ENCODE data around the gene CLEC18A. TPM values are rescaled to one million over a fixed set of nuclear protein-coding genes. Genes with fewer than 3 reads are reported as not detected.
A peak's percentile ranks its signal among the peaks of the same experiment; 100 is the strongest.
"Not testable (repeated sequence)": the region's sequence is repeated elsewhere in the genome, so short reads cannot be mapped to it uniquely, and the experiment has no call there.

CLEC18A gene
- total RNA-seq, 1 experiment from 2014 or later: not detected

GRCh38 chr16:69935278-69935711 is 15.8 kb upstream of the CLEC18A start:
- Histone ChIP-seq H3K4me3 (no peak overlapping the region), H3K4me1 (replicated peaks) (no peaks in the 10 kb centered on the region), H3K27ac (no peak overlapping the region), H3K27me3 (replicated peaks) (no peaks in the 10 kb centered on the region), H3K36me3 (peaks cover 99% of the 10 kb centered on the region), H3K9me3 (replicated peaks) (no peaks in the 10 kb centered on the region)
- no peak for DNase-seq (ENCODE audit: low read depth in 1 of 2, low spot score in 2 of 2)

- Histone ChIP-seq H3K27ac (no peak overlapping the region), H3K4me1 (replicated peaks) (no peaks in the 10 kb centered on the region), H3K36me3 (peaks cover 99% of the 10 kb centered on the region), H3K9me3 (replicated peaks) (no peaks in the 10 kb centered on the region), H3K4me3 (no peak overlapping the region), H3K27me3 (replicated peaks) (no peaks in the 10 kb centered on the region)
- no peak for DNase-seq (ENCODE audit: low read depth in 1 of 2, low spot score in 2 of 2)
Measured at GRCh38 chr16:69935740-69936139, 15.4 kb upstream of the CLEC18A start.

- no peaks in the 10 kb centered on the region for H3K9me3 ChIP-seq (replicated peaks)
- no peak overlapping the region for H3K27ac ChIP-seq
- no peaks in the 10 kb centered on the region for H3K27me3 ChIP-seq (replicated peaks)
- H3K4me1 ChIP-seq (replicated peaks): no peaks in the 10 kb centered on the region
- no peak overlapping the region for H3K4me3 ChIP-seq
- DNase-seq (ENCODE audit: low read depth in 1 of 2, low spot score in 2 of 2): no peak
- H3K36me3 ChIP-seq: peaks cover 99% of the 10 kb centered on the region
Measured at GRCh38 chr16:69936252-69936651, 14.9 kb upstream of the CLEC18A start.

GRCh38 chr16:69936751-69937211 is 14.4 kb upstream of the CLEC18A start:
- Histone ChIP-seq H3K9me3 (replicated peaks) (no peaks in the 10 kb centered on the region), H3K27me3 (replicated peaks) (no peaks in the 10 kb centered on the region), H3K4me3 (no peak overlapping the region), H3K27ac (no peak overlapping the region), H3K36me3 (peaks cover 99% of the 10 kb centered on the region), H3K4me1 (replicated peaks) (no peaks in the 10 kb centered on the region)
- DNase-seq (ENCODE audit: low read depth in 1 of 2, low spot score in 2 of 2): no peak

- Histone ChIP-seq H3K27me3 (replicated peaks) (no peaks in the 10 kb centered on the region), H3K9me3 (replicated peaks) (no peaks in the 10 kb centered on the region), H3K36me3 (peaks cover 93% of the 10 kb centered on the region), H3K4me3 (no peak overlapping the region), H3K27ac (no peak overlapping the region), H3K4me1 (replicated peaks) (no peaks in the 10 kb centered on the region)
- DNase-seq (ENCODE audit: low read depth in 1 of 2, low spot score in 2 of 2): no peak
Measured at GRCh38 chr16:69937465-69937951, 13.6 kb upstream of the CLEC18A start.

GRCh38 chr16:69938981-69939820 is 11.9 kb upstream of the CLEC18A start:
- DNase-seq (ENCODE audit: low read depth in 1 of 2, low spot score in 2 of 2): peak in 1 of 2 experiments; percentile 16
- H3K27me3 ChIP-seq (replicated peaks): no peaks in the 10 kb centered on the region
- no peak overlapping the region for H3K27ac ChIP-seq
- H3K9me3 ChIP-seq (replicated peaks): no peaks in the 10 kb centered on the region
- no peak overlapping the region for H3K4me3 ChIP-seq
- peaks cover 76% of the 10 kb centered on the region for H3K36me3 ChIP-seq
- H3K4me1 ChIP-seq (replicated peaks): no peaks in the 10 kb centered on the region

GRCh38 chr16:69939821-69940585 is 11.1 kb upstream of the CLEC18A start:
- Histone ChIP-seq H3K9me3 (replicated peaks) (no peaks in the 10 kb centered on the region), H3K27me3 (replicated peaks) (no peaks in the 10 kb centered on the region), H3K36me3 (peaks cover 68% of the 10 kb centered on the region), H3K4me1 (replicated peaks) (no peaks in the 10 kb centered on the region), H3K27ac (no peak overlapping the region), H3K4me3 (no peak overlapping the region)
- peak in 1 of 2 experiments; percentile 34 for DNase-seq (ENCODE audit: low read depth in 1 of 2, low spot score in 2 of 2)

- Histone ChIP-seq H3K9me3 (replicated peaks) (no peaks in the 10 kb centered on the region), H3K27ac (no peak overlapping the region), H3K36me3 (peaks cover 62% of the 10 kb centered on the region), H3K27me3 (replicated peaks) (no peaks in the 10 kb centered on the region), H3K4me3 (no peak overlapping the region), H3K4me1 (replicated peaks) (no peaks in the 10 kb centered on the region)
- peak in 1 of 2 experiments; percentile 31 for DNase-seq (ENCODE audit: low read depth in 1 of 2, low spot score in 2 of 2)
Measured at GRCh38 chr16:69940676-69941075, 10.5 kb upstream of the CLEC18A start.

- no peak overlapping the region for H3K4me3 ChIP-seq
- H3K4me1 ChIP-seq (replicated peaks): no peaks in the 10 kb centered on the region
- DNase-seq (ENCODE audit: low read depth in 1 of 2, low spot score in 2 of 2): peak in 1 of 2 experiments; percentile 38
- no peaks in the 10 kb centered on the region for H3K9me3 ChIP-seq (replicated peaks)
- H3K27me3 ChIP-seq (replicated peaks): no peaks in the 10 kb centered on the region
- no peak overlapping the region for H3K27ac ChIP-seq
- H3K36me3 ChIP-seq: peaks cover 54% of the 10 kb centered on the region
Measured at GRCh38 chr16:69941251-69942098, 9.7 kb upstream of the CLEC18A start.

GRCh38 chr16:69942099-69942491 is 9.0 kb upstream of the CLEC18A start:
- Histone ChIP-seq H3K36me3 (peaks cover 47% of the 10 kb centered on the region), H3K4me3 (no peak overlapping the region), H3K9me3 (replicated peaks) (no peaks in the 10 kb centered on the region), H3K27ac (no peak overlapping the region), H3K4me1 (replicated peaks) (no peaks in the 10 kb centered on the region), H3K27me3 (replicated peaks) (no peaks in the 10 kb centered on the region)
- DNase-seq (ENCODE audit: low read depth in 1 of 2, low spot score in 2 of 2): no peak

- H3K9me3 ChIP-seq (replicated peaks): no peaks in the 10 kb centered on the region
- no peak overlapping the region for H3K27ac ChIP-seq
- DNase-seq (ENCODE audit: low read depth in 1 of 2, low spot score in 2 of 2): no peak
- H3K4me1 ChIP-seq (replicated peaks): no peaks in the 10 kb centered on the region
- H3K4me3 ChIP-seq: no peak overlapping the region
- no peaks in the 10 kb centered on the region for H3K27me3 ChIP-seq (replicated peaks)
- peaks cover 41% of the 10 kb centered on the region for H3K36me3 ChIP-seq
Measured at GRCh38 chr16:69942627-69943170, 8.4 kb upstream of the CLEC18A start.

- not testable (repeated sequence) for H3K27ac ChIP-seq; DNase-seq (ENCODE audit: low read depth in 1 of 2, low spot score in 2 of 2); H3K9me3 ChIP-seq (replicated peaks); H3K27me3 ChIP-seq (replicated peaks); H3K4me1 ChIP-seq (replicated peaks); H3K4me3 ChIP-seq
- peaks cover 35% of the 10 kb centered on the region for H3K36me3 ChIP-seq
Measured at GRCh38 chr16:69943241-69944036, 7.7 kb upstream of the CLEC18A start.

Measured in SJSA1 (cell line).